ENCODE measurements around the gene ARHGEF37. TPM values are rescaled to one million over a fixed set of nuclear protein-coding genes. Genes with fewer than 3 reads are reported as not detected.

The ARHGEF37 gene
- total RNA-seq, 1 donor from 2014 or later = 1.0 TPM

DNA sequence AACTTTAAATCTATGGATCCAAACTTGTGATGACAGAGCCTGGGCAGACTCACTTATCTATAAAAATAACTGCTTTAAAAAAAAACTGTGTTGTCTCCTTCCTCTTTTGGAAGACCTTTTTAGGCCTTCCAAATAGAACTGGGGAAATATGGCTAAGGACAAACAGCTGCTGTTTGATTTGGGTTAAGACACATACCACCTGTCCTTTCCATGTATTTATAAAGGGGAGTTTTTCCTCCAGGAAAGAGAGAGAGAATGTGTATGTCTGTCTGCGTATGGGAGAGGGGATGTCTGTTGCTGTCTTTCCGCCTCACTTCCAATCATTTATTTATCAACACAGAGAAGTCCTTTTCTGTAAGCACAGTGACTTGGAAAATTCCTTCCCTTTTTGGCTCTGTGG lies 2.8 kb downstream of the ARHGEF37 start:
- peaks cover 4% of the 10 kb centered on the region for H3K27me3 Mint-ChIP-seq (ENCODE audit: unreplicated experiment)
- no peak overlapping the region for H3K4me3 Mint-ChIP-seq (ENCODE audit: unreplicated experiment)
- H3K36me3 Mint-ChIP-seq (ENCODE audit: unreplicated experiment) = no peaks in the 10 kb centered on the region
- no peak for TF ChIP-seq CTCF (IDR thresholded peaks at IDR 0.05; ENCODE audit: partially characterized antibody, unreplicated experiment)
- no peak for DNase-seq
- H3K27ac Mint-ChIP-seq (ENCODE audit: unreplicated experiment) = no peak overlapping the region
- no peaks in the 10 kb centered on the region for H3K4me1 Mint-ChIP-seq (ENCODE audit: low read depth, unreplicated experiment)
- no peaks in the 10 kb centered on the region for H3K9me3 Mint-ChIP-seq (ENCODE audit: unreplicated experiment)

GRCh38 chr5:149585910-149586309 lies 4.6 kb downstream of the ARHGEF37 start:
- Mint-ChIP-seq H3K4me1 (ENCODE audit: low read depth, unreplicated experiment) (no peaks in the 10 kb centered on the region), H3K9me3 (ENCODE audit: unreplicated experiment) (no peaks in the 10 kb centered on the region), H3K36me3 (ENCODE audit: unreplicated experiment) (no peaks in the 10 kb centered on the region), H3K27me3 (ENCODE audit: unreplicated experiment) (peaks cover 2% of the 10 kb centered on the region), H3K27ac (ENCODE audit: unreplicated experiment) (no peak overlapping the region), H3K4me3 (ENCODE audit: unreplicated experiment) (no peak overlapping the region)
- no peak for DNase-seq
- no peak for TF ChIP-seq CTCF (IDR thresholded peaks at IDR 0.05; ENCODE audit: partially characterized antibody, unreplicated experiment)

GRCh38 chr5:149586708-149587318 lies 5.5 kb downstream of the ARHGEF37 start:
- H3K9me3 Mint-ChIP-seq (ENCODE audit: unreplicated experiment) = no peaks in the 10 kb centered on the region
- no peak overlapping the region for H3K27ac Mint-ChIP-seq (ENCODE audit: unreplicated experiment)
- DNase-seq = no peak
- no peaks in the 10 kb centered on the region for H3K27me3 Mint-ChIP-seq (ENCODE audit: unreplicated experiment)
- H3K4me1 Mint-ChIP-seq (ENCODE audit: low read depth, unreplicated experiment) = no peaks in the 10 kb centered on the region
- no peak for TF ChIP-seq CTCF (IDR thresholded peaks at IDR 0.05; ENCODE audit: partially characterized antibody, unreplicated experiment)
- no peak overlapping the region for H3K4me3 Mint-ChIP-seq (ENCODE audit: unreplicated experiment)
- no peaks in the 10 kb centered on the region for H3K36me3 Mint-ChIP-seq (ENCODE audit: unreplicated experiment)

- Mint-ChIP-seq H3K27ac (ENCODE audit: unreplicated experiment) (no peak overlapping the region), H3K9me3 (ENCODE audit: unreplicated experiment) (no peaks in the 10 kb centered on the region), H3K27me3 (ENCODE audit: unreplicated experiment) (no peaks in the 10 kb centered on the region), H3K36me3 (ENCODE audit: unreplicated experiment) (no peaks in the 10 kb centered on the region), H3K4me1 (ENCODE audit: low read depth, unreplicated experiment) (no peaks in the 10 kb centered on the region), H3K4me3 (ENCODE audit: unreplicated experiment) (no peak overlapping the region)
- DNase-seq = no peak
- no peak for TF ChIP-seq CTCF (IDR thresholded peaks at IDR 0.05; ENCODE audit: partially characterized antibody, unreplicated experiment)
Measured at GRCh38 chr5:149588936-149589335, 7.6 kb downstream of the ARHGEF37 start.

DNA sequence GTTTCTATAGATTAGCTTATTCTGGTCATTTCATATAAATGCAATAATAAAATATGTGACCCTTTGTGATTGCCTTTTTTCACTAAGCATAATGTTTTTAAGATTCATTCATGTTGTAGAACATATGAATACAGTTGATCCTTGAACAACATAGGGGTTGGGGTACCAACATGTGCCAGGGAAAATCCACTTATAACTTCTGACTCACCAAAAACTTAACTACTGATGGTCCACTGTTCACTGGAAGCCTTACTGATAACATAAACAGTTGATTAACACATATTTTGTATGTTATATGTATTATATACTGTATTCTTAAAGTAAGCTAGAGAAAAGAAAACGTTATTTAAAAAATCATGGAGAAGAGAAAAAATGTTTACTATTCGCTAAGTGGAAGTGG lies 12.1 kb downstream of the ARHGEF37 start:
- peaks cover 5% of the 10 kb centered on the region for H3K27me3 Mint-ChIP-seq (ENCODE audit: unreplicated experiment)
- no peak for TF ChIP-seq CTCF (IDR thresholded peaks at IDR 0.05; ENCODE audit: partially characterized antibody, unreplicated experiment)
- H3K4me1 Mint-ChIP-seq (ENCODE audit: low read depth, unreplicated experiment) = no peaks in the 10 kb centered on the region
- no peak overlapping the region for H3K27ac Mint-ChIP-seq (ENCODE audit: unreplicated experiment)
- DNase-seq = no peak
- H3K4me3 Mint-ChIP-seq (ENCODE audit: unreplicated experiment) = no peak overlapping the region
- H3K9me3 Mint-ChIP-seq (ENCODE audit: unreplicated experiment) = peaks cover 2% of the 10 kb centered on the region
- H3K36me3 Mint-ChIP-seq (ENCODE audit: unreplicated experiment) = no peaks in the 10 kb centered on the region
